ENCODE results near the gene ZSCAN31. TPM values are rescaled to one million over a fixed set of nuclear protein-coding genes. Genes with fewer than 3 reads are reported as not detected.
"Not testable (repeated sequence)": the region's sequence is repeated elsewhere in the genome, so short reads cannot be mapped to it uniquely, and the experiment has no call there.

ZSCAN31 gene
- total RNA-seq, result 16.9 and 19.7 TPM in 2 replicates

DNA sequence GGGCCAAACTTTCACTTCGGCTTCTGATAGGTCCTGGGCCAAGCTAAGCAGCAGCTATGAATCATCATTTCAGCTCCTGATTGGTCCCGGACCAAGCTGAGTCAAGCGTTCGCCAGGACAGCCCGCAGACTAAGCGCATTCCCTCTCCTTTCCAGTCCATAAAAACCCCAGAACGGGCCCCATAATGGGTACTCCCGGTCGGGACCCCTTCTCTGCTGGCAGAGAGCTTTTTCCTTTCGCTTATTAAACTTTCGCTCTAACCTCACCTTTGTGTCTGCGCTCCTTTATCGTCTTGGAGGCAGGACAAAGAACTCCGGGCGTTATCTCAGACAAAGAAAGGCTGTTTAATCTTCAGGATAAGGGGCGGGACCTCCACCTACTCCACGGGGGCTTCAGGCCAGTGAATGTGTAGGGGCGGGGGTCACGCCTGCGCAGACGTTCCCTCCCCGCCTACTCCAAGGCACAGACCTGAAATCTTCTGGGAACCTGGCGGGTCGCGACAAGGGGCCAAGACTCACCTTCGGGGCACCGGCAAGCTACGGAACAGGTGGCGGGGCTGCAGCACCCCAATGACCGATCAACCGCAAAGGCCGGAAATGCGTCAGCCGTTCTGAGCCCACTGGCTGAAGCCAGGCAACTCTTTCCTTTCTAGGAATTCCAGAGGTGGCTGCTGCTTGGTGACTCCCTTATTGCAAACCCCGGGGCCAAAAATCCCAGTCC lies at the start of gene ZSCAN31:
TSS of gene ZSCAN31 (minus strand) at position 585 of the 720 bp plus-strand sequence. CDS start 6,465 bp downstream, outside the sequence.
- DNase-seq (ENCODE audit: extremely low read depth, low read depth, low spot score), result peak; percentile 97

DNA sequence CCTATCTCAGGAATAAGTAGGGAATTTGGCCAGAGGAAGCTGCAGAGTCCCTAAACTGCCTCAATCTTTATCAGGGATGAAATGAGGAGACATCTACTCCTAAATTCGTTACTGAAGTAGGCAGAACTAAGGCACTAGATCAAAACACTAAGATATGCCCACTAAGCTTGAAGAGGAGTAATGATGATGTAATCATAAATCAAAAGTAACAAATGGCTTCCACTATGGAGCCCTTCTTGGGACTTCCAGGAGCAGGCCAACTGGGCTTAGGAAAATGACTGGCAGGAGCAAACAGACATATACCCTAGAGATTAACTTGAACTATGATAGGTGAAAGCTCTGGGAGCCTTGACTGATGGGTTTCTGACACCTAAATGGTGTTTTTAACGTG lies 48.2 kb upstream of the ZSCAN31 start:
- no peak for DNase-seq (ENCODE audit: extremely low read depth, low read depth, low spot score)

- DNase-seq (ENCODE audit: extremely low read depth, low read depth, low spot score), result peak; percentile 68
Measured at GRCh38 chr6:28383235-28384142, 47.5 kb upstream of the ZSCAN31 start.

GRCh38 chr6:28380381-28380780 lies 44.4 kb upstream of the ZSCAN31 start:
- no peak for DNase-seq (ENCODE audit: extremely low read depth, low read depth, low spot score)

GRCh38 chr6:28378644-28379043 lies 42.7 kb upstream of the ZSCAN31 start:
- DNase-seq (ENCODE audit: extremely low read depth, low read depth, low spot score), result no peak

GRCh38 chr6:28377879-28378278 lies 41.9 kb upstream of the ZSCAN31 start:
- no peak for DNase-seq (ENCODE audit: extremely low read depth, low read depth, low spot score)

DNA sequence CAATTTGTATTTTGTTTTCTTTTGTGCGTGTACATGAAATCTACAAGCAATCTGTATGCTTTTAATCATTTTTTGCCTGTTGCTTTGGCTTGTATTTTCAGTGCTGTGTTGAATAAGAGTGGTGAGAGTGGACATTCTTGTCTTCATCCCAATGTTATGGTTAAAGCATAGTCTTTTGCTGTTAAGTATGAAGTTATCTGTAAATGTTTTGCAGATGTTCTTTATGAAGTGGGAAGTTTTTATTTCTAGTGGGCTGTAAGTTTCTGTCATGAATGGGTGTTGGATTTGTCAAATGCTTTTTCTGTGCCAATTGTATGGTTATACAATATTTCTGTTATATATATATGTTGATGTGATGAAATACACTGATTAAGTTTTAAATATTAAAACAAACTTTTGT lies 38.0 kb upstream of the ZSCAN31 start:
- no peak for DNase-seq (ENCODE audit: extremely low read depth, low read depth, low spot score)

DNA sequence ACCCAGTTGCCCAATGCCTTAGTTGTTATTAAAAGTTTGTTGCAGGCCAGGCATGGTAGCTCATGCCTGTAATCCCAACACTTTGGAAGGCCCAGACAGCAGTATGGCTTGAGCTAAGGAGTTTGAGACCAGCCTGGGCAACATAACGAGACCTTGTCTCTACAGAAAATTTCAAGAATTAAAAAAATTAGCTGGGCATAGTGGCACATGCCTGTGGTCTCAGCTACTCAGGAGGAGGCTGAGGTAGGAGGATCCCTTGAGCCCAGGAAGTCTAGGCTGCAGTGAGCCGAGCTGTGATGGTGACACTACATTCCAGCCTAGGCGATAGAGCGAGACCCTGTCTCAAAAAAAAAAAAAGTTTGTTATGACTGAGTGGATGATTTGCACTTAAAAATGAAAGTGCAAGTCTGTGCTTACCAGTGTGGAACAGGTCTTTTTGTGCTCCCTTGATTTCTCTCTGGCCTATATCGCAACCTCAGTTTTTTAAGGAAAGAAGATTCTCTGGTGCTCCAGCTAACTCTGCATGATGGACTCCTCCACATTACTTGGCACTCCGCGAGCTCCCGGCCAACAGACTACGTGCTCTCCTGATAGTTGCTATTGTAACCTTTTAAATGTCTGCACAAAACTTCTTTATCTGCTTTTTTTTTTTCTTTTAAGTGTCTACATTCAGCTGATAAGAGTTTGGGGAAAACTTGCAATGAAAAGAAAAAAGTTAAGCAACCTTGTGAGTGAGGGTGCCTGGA lies 35.9 kb upstream of the ZSCAN31 start:
- DNase-seq (ENCODE audit: extremely low read depth, low read depth, low spot score), result no peak

DNA sequence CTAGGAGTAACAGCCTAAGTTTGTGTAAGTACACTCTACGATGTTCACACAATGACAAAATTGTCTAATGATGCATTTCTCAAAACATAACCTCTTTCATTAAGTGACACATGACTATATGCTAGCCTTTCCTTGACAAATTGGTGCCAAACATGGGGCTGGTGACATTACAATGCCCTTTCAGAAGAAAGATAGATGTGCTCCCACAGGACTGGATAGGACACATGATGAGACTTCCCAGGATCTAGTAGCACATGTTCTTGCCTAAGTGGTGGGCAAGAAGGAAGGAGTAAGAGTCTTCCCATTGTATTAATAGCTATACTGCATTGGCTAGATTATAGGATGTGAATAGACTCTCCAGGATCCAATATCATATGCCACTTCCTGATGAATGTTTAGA lies 35.3 kb upstream of the ZSCAN31 start:
- DNase-seq (ENCODE audit: extremely low read depth, low read depth, low spot score), result no peak

- DNase-seq (ENCODE audit: extremely low read depth, low read depth, low spot score), result no peak
Measured at GRCh38 chr6:28370440-28370839, 34.5 kb upstream of the ZSCAN31 start.

DNA sequence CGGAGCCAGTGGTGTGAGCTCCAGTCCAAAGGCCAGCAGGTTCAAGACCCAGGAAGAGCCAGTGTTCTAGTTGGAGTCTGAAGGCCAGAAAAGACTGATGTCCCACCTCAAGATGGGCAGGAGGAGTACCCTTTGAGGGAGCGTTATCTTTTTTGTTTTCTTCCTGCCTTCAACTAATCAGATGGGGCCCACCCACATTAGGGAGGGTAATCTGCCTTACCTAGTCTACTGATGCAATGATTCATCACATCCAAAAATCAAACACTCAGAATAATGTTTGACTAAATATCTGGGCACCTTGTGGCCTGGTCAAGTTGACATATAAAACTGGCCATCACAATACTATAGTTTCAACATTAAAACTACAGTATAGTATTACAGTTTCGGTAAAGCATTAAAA lies 33.5 kb upstream of the ZSCAN31 start:
- DNase-seq (ENCODE audit: extremely low read depth, low read depth, low spot score), result no peak

DNA sequence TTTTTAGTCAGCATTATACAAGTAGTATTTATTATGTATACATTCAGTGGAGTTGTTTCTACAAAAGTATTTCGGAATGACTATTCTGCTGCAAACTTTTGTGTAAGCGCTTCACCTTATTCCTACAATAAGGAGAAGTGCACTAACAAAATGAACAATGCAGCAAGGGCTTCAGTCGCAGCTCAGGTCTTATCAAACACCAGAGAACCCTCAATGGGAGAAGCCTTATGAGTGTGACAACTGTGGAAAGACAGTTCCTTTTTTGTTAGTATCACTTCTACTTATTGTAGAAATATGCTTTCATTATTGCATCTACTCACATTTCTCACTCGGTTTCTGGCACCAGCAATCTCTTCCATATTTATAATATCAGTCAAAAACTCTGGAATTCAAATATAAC lies 32.6 kb upstream of the ZSCAN31 start:
- DNase-seq (ENCODE audit: extremely low read depth, low read depth, low spot score), result no peak

- not testable (repeated sequence) for DNase-seq (ENCODE audit: extremely low read depth, low read depth, low spot score)
Measured at GRCh38 chr6:28365590-28365989, 29.6 kb upstream of the ZSCAN31 start.

DNA sequence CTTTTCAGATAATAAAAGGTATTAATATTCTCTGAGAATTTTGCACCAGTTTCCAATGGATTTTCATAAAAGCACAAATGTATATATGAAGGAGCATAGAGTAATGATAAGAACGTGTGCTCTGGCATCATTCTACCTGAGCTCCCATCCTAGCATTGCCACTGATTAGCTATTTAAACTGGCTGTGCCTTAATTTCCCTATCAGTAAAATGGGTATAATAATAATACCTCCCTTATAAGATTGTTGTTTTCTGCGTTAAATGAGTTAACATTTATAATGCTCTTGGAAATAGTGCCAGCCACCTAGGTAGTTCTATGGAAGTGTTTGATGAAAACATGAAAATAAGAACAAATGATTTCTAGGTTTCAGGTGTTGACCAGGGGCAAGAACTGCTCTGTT lies 25.0 kb upstream of the ZSCAN31 start:
- DNase-seq (ENCODE audit: extremely low read depth, low read depth, low spot score), result no peak

- not testable (repeated sequence) for DNase-seq (ENCODE audit: extremely low read depth, low read depth, low spot score)
Measured at GRCh38 chr6:28359562-28359961, 23.6 kb upstream of the ZSCAN31 start.

GRCh38 chr6:28357036-28357435 lies 21.1 kb upstream of the ZSCAN31 start:
- no peak for DNase-seq (ENCODE audit: extremely low read depth, low read depth, low spot score)

DNA sequence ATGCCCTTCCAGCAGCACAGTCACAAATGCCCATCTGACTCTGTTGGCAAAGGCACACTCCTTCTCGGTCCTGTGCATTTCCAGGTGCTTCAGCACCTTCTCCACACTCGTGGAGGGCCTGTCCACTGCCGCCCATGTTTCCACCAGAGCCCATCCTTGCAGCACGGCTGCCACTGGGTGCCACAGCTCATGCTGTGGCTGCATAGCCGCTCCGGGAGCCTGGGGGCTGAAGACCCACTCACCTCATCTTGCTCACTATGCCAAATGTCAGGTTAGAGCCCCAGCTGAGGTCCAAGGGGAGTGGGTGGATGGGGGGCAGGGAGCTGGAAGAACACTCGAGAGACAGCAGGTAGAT lies 20.7 kb upstream of the ZSCAN31 start:
- no peak for DNase-seq (ENCODE audit: extremely low read depth, low read depth, low spot score)

DNA sequence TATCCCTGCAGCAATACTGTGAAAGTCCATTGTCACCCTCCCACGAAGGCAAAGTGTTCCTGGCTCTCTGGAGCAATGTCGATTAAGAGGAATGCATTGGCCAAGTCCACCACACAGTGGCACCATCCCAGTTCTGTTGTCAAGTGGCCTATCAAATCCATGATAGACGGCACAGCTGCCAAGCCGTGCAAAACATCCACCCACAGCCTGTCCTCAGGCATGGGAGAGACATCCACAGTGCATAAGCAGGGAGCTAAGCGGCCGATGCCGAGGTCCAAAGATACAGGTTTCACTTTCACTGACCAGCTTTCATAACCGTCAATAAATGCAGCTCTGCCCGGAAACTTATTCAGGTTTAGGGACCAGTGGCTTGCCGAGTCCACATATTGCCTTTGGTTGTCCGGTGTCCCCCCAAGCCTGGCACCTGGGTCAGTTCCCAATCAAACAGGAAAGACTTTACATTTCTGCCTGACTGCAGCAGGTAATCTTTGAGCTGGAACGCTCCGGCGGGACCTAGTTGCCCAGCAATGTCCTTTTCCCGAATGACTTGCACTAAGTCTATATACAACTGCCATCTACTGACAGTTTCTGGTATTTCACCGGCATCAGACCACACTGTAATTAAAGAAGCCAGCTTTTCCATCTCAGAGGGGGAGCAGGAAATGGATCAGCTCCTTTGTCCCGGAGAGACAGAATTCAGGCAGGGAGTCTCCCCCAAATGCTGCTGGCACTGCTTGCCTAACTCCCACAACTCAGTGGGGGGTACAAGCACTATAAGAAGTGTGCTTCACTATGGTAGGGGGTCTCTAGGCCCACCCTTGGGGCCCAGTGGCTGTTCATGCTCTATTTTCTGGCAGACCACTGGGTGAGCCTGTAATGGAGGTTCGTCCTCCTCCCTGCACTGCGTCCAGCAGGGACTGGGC lies 20.1 kb upstream of the ZSCAN31 start:
- peak; percentile 86 for DNase-seq (ENCODE audit: extremely low read depth, low read depth, low spot score)

DNA sequence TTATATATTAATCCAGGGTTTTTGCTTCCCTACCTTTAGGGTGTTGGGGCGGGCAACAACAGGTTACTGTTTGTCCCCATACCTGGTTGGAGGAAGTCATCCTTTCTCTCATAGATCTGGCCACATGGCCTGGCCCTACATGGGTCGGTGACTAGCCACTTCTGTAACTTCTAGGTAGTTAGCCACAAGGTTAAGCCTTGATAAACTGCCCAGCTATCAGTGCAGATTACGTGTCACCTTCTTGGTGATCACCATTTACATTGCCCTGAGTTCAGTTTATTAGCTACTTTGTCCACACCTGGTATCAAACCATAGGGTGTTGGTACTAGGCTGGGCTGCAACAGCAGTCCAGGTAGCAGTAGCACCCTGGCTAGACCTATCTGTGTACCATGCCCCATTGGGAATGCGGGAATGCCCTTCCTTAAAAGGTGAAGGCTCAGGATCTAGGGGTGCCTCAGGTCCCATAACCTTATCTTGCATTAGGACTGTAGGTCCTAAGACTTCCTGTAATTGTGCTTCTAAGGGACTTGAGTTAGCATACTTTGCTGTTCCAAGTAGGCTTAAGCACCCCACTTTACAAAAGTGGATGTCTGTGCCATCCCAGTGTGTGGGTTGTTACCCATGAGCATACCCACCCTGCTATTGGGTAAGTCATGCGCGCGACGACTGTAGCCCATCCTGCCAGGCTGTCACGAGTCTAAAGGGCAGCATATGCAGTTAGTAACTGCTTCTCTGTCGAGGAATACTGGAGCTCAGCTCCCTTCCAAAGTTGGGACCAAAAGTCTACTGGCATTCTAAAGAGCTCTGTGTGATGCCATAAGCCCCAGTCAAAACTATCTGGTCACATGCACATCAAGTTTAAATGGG lies 19.0 kb upstream of the ZSCAN31 start:
- no peak for DNase-seq (ENCODE audit: extremely low read depth, low read depth, low spot score)
